Mesenteric fat pad (tissue), 1 donor: ENCODE data around the gene PRR12. TPM values are rescaled to one million over a fixed set of nuclear protein-coding genes. Genes with fewer than 3 reads are reported as not detected.

Source experiments
- DNase-seq: peaks from one replicate; pipeline ENCODE4 v3.0.0-alpha.2; 2020; ENCODE audit warnings: low spot score
- total RNA-seq: library from RNA; stranded (reverse); fragmentation: NEBNext Ultra II Directional; extraction: Animal tissue kit (Norgen Biotek cat#: 25700); gene quantifications from one replicate; pipeline ENCODE4 v1.2.1, GENCODE V29; 2021
- donor health status: DM: yes; HTN: yes; CAD: no.

The PRR12 gene
- total RNA-seq, 1 donor from 2014 or later: 22.3 TPM

- no peak for DNase-seq
Observed at GRCh38 chr19:49559928-49560327, 31.1 kb upstream of the PRR12 start.

- no peak for DNase-seq
Observed at GRCh38 chr19:49560358-49560900, 30.6 kb upstream of the PRR12 start.

GRCh38 chr19:49564616-49565045 lies 26.4 kb upstream of the PRR12 start:
- DNase-seq: no peak

- DNase-seq: no peak
Observed at GRCh38 chr19:49565261-49565660, 25.7 kb upstream of the PRR12 start.

- no peak for DNase-seq
Observed at GRCh38 chr19:49566302-49566701, 24.7 kb upstream of the PRR12 start.

GRCh38 chr19:49567861-49568441 lies 23.0 kb upstream of the PRR12 start:
- DNase-seq: no peak

- no peak for DNase-seq
Observed at GRCh38 chr19:49570138-49570856, 20.7 kb upstream of the PRR12 start.

- DNase-seq: no peak
Observed at GRCh38 chr19:49570997-49571676, 19.8 kb upstream of the PRR12 start.

GRCh38 chr19:49573009-49573408 lies 18.0 kb upstream of the PRR12 start:
- no peak for DNase-seq

- no peak for DNase-seq
Observed at GRCh38 chr19:49573425-49573824, 17.6 kb upstream of the PRR12 start.

GRCh38 chr19:49574206-49574755 lies 16.7 kb upstream of the PRR12 start:
- DNase-seq: no peak

GRCh38 chr19:49579193-49579592 lies 11.8 kb upstream of the PRR12 start:
- no peak for DNase-seq

GRCh38 chr19:49579947-49580263 lies 11.1 kb upstream of the PRR12 start:
- no peak for DNase-seq

- DNase-seq: peak; percentile 97
Observed at GRCh38 chr19:49580264-49581006, 10.5 kb upstream of the PRR12 start, which contains the start of gene NOSIP. TSS of gene NOSIP (minus strand) at chr19:49580556. CDS start at chr19:49560691, 19,865 bp downstream.

GRCh38 chr19:49581007-49581508 lies 9.9 kb upstream of the PRR12 start, which contains the start of gene PRRG2:
TSS of gene PRRG2 (plus strand) at chr19:49581316. CDS start at chr19:49583220, 1,904 bp downstream.
- DNase-seq: no peak

GRCh38 chr19:49583239-49583638 lies 7.7 kb upstream of the PRR12 start:
- DNase-seq: no peak

GRCh38 chr19:49585023-49585422 lies 6.0 kb upstream of the PRR12 start:
- DNase-seq: no peak

- DNase-seq: no peak
Observed at GRCh38 chr19:49587227-49587626, 3.8 kb upstream of the PRR12 start.

- DNase-seq: no peak
Observed at GRCh38 chr19:49588365-49589122, 2.4 kb upstream of the PRR12 start.

GRCh38 chr19:49589502-49589905 lies 1.5 kb upstream of the PRR12 start:
- no peak for DNase-seq
